Upper lobe of right lung (tissue), 1 donor: ENCODE measurements around the gene FBLN1. TPM values are rescaled to one million over a fixed set of nuclear protein-coding genes. Genes with fewer than 3 reads are reported as not detected.

ENCODE experiments used
- ATAC-seq: fragments of 200-7000 bp; cut with Tn5 transposase; one replicate; pipeline ENCODE4 v1.9.1; 2020; ENCODE audit warnings: mild to moderate bottlenecking, moderate library complexity
- DNase-seq: peaks from one replicate; pipeline ENCODE4 v3.0.0-alpha.2; 2020
- H3K27ac ChIP-seq: fragments of 200-600 bp; one replicate; pipeline ENCODE4 v1.8.0; 2022
- H3K27me3 ChIP-seq: fragments of 200-600 bp; one replicate; pipeline ENCODE4 v1.8.0; 2022; ENCODE audit warnings: mild to moderate bottlenecking
- H3K36me3 ChIP-seq: fragments of 200-600 bp; one replicate; pipeline ENCODE4 v1.8.0; 2022
- H3K4me1 ChIP-seq: fragments of 200-600 bp; one replicate; pipeline ENCODE4 v1.8.0; 2022
- H3K4me3 ChIP-seq: fragments of 200-600 bp; one replicate; pipeline ENCODE4 v1.8.0; 2022; ENCODE audit warnings: mild to moderate bottlenecking
- H3K9me3 ChIP-seq: fragments of 200-600 bp; one replicate; pipeline ENCODE4 v1.8.0; 2022
- intact Hi-C: fragments of 100-400 bp; cut with DNase I; formaldehyde crosslinking; loops from one replicate; pipeline ENCODE4 v1.11.0; 2022
- total RNA-seq: library from RNA; stranded (reverse); fragmentation: NEBNext Ultra II Directional; extraction: Animal tissue kit (Norgen Biotek cat#: 25700); gene quantifications from one replicate; pipeline ENCODE4 v1.2.1, GENCODE V29; 2021
- TF ChIP-seq, protein P1 (sequence below): fragments of 200-600 bp; IDR thresholded peaks from one replicate; pipeline ENCODE4 v1.8.0; 2022; ENCODE audit warnings: antibody characterized with exemption
- donor health status: DM: no; HTN: yes; CAD: no; lungs with severe emphysema.

FBLN1 gene
- total RNA-seq, 1 donor from 2014 or later: 272 TPM

DNA sequence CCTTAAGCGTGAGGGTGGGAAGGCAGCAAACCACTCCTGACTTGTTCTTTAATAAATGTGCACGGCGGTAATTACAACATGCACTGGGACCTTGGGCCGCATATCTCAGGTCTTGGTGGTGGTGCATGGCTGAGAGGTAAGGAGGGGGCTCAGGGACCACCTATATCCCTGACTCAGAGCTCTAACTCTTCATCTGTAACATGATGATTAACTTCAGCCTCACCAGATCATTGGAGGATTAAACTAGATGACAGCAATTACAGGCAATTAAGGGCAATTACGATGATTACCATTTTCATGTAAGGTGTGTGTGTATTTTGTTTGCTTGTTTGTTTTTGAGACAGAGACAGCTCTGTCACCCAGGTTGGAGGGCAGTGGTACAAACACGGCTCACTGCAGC lies 45.0 kb downstream of the FBLN1 start:
- TF ChIP-seq, protein P1, sequence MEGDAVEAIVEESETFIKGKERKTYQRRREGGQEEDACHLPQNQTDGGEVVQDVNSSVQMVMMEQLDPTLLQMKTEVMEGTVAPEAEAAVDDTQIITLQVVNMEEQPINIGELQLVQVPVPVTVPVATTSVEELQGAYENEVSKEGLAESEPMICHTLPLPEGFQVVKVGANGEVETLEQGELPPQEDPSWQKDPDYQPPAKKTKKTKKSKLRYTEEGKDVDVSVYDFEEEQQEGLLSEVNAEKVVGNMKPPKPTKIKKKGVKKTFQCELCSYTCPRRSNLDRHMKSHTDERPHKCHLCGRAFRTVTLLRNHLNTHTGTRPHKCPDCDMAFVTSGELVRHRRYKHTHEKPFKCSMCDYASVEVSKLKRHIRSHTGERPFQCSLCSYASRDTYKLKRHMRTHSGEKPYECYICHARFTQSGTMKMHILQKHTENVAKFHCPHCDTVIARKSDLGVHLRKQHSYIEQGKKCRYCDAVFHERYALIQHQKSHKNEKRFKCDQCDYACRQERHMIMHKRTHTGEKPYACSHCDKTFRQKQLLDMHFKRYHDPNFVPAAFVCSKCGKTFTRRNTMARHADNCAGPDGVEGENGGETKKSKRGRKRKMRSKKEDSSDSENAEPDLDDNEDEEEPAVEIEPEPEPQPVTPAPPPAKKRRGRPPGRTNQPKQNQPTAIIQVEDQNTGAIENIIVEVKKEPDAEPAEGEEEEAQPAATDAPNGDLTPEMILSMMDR: no peak
- no peaks in the 10 kb centered on the region for H3K9me3 ChIP-seq
- ATAC-seq (no peak), DNase-seq (no peak)
- H3K36me3 ChIP-seq: no peaks in the 10 kb centered on the region
- no peak overlapping the region for H3K4me3 ChIP-seq
- intact Hi-C loops: no loop called here
- no peaks in the 10 kb centered on the region for H3K27me3 ChIP-seq
- H3K27ac ChIP-seq: no peak overlapping the region
- peaks cover 13% of the 10 kb centered on the region for H3K4me1 ChIP-seq

DNA sequence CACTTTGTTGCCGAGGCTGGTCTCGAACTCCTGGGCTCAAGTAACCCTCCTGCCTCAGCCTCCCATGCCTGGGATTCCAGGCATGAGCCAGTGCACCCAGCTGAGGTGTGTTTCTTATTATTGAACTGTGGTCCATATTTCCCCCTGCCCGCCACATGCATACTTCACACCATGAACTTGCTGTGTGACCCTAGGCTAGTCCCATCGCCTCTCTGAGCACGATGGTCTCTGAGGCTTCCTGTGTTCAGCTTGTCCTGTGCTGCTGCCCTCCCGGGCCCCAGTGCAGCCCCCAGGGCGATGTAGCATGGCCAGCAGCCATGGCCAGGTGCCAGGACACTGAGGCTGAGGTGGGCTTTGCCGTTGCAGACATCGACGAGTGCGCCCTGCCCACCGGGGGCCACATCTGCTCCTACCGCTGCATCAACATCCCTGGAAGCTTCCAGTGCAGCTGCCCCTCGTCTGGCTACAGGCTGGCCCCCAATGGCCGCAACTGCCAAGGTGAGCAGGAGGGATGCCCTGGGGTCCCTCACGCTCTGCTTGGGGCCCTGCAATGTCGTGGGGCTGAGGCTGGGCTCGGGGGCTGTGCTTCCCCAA lies 45.7 kb downstream of the FBLN1 start:
- no peak for ATAC-seq
- H3K4me3 ChIP-seq: no peak overlapping the region
- H3K36me3 ChIP-seq: no peaks in the 10 kb centered on the region
- peak overlapping the region; percentile 30 for H3K27ac ChIP-seq
- H3K9me3 ChIP-seq: no peaks in the 10 kb centered on the region
- no peaks in the 10 kb centered on the region for H3K27me3 ChIP-seq
- intact Hi-C loops: no loop called here
- H3K4me1 ChIP-seq: peaks cover 19% of the 10 kb centered on the region
- TF ChIP-seq, protein P1: no peak
- DNase-seq: no peak

DNA sequence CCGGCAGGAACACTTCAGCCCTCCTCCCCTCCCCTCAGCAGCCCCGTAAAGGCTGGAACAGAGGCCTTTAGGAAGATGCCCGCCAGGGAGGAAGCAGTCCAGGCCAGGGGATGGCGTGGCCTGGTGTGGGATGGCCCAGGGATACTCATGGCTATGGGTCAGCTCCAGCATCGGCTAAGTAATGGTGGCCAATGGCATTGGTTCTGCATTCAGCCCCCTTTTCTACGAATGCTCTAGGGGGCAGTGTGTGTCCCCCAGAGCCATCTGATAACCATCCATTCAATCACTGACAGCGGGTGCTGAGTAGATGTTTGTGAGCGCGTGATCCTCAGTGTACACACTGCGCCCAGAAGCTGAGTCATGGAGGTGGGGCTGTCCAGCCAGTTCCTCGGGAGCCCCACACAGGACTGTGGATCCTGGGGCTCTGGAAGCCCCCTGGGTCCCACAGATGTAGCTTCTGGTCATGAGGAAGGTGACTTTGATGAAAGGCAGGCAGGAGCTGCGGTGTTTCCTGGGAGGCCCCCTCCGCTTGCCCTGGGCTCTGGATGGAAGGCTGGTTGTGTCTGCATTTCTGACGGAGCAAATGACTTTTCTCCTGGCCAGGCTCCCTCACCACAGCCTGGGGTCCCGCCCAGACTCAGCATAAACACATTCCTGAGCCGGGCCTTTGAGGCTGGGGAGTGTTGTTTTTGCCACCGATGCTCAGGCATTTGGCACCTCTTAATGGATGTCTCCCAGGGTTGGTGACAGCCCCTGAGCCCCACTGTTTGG lies 46.5 kb downstream of the FBLN1 start:
- DNase-seq: no peak

DNA sequence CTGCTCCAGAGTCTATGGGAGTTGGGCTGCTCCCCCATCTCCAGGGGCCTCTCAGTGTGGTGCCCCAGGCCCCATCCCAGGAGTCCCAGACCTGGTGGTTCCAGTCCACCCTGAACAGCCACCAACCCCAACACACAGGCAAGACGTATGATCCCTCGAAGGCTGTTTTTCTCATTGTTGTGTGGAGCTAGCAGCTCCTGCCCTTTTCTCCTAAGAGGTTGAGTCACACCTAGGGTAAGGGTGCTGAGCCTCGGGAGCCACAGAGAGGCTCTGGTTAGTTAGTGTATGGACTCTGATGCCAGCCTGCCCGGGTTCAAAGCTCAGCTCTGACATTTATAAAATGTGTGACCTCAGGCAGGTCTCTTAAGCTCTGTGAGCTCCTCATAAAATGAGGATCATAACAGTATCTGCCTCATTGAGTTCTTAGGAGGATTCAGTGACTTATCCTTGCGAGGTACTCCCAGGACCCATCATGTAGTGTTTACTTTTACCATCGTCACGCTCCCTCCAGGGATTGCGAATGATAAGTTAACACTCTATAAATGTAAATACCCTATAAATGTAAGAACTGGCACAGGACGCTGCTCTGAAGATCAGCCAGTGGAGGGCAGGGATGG lies 47.2 kb downstream of the FBLN1 start:
- H3K36me3 ChIP-seq: no peaks in the 10 kb centered on the region
- no peaks in the 10 kb centered on the region for H3K9me3 ChIP-seq
- no peak for ATAC-seq
- no peak for DNase-seq
- peak overlapping the region; percentile 63 for H3K27ac ChIP-seq
- H3K27me3 ChIP-seq: no peaks in the 10 kb centered on the region
- TF ChIP-seq, protein P1: no peak
- intact Hi-C loops: no loop called here
- H3K4me1 ChIP-seq: peaks cover 28% of the 10 kb centered on the region
- no peak overlapping the region for H3K4me3 ChIP-seq

More for the DNA sequence above, 46.5 kb downstream of the FBLN1 start:
- H3K9me3 ChIP-seq: no peaks in the 10 kb centered on the region
- H3K27me3 ChIP-seq: no peaks in the 10 kb centered on the region
- peak; percentile 2 for ATAC-seq
- TF ChIP-seq, protein P1: peak; percentile 24
- peaks cover 28% of the 10 kb centered on the region for H3K4me1 ChIP-seq
- H3K4me3 ChIP-seq: no peak overlapping the region
- H3K36me3 ChIP-seq: no peaks in the 10 kb centered on the region
- intact Hi-C loops: no loop called here
- peak overlapping the region; percentile 63 for H3K27ac ChIP-seq

DNA sequence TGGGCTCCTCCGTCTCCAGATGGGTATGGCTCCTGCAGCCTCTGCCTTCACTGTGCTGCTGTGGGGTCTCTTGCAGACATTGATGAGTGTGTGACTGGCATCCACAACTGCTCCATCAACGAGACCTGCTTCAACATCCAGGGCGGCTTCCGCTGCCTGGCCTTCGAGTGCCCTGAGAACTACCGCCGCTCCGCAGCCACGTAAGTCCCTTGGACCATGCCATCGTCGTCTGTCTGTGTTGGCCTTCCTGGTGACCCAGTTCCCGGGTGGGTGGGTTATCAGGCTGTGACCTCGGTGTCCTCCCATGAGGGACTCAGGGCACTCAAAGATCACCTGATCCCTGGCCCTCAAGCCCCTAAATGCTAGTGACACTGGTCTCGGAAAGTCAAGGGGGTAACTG lies 47.7 kb downstream of the FBLN1 start:
- DNase-seq (no peak), ATAC-seq (no peak)
- intact Hi-C loops: no loop called here
- no peaks in the 10 kb centered on the region for H3K27me3 ChIP-seq
- peaks cover 28% of the 10 kb centered on the region for H3K4me1 ChIP-seq
- no peaks in the 10 kb centered on the region for H3K9me3 ChIP-seq
- peak overlapping the region; percentile 80 for H3K27ac ChIP-seq
- H3K4me3 ChIP-seq: no peak overlapping the region
- TF ChIP-seq, protein P1: no peak
- no peaks in the 10 kb centered on the region for H3K36me3 ChIP-seq
